GM04504 (cell line): ENCODE measurements around the gene ZNFX1.

Experiments
- DNase-seq: peaks from one replicate; pipeline ENCODE4 v3.0.0-alpha.2; 2012; ENCODE audit warnings: low read depth

Gene ZNFX1

DNA sequence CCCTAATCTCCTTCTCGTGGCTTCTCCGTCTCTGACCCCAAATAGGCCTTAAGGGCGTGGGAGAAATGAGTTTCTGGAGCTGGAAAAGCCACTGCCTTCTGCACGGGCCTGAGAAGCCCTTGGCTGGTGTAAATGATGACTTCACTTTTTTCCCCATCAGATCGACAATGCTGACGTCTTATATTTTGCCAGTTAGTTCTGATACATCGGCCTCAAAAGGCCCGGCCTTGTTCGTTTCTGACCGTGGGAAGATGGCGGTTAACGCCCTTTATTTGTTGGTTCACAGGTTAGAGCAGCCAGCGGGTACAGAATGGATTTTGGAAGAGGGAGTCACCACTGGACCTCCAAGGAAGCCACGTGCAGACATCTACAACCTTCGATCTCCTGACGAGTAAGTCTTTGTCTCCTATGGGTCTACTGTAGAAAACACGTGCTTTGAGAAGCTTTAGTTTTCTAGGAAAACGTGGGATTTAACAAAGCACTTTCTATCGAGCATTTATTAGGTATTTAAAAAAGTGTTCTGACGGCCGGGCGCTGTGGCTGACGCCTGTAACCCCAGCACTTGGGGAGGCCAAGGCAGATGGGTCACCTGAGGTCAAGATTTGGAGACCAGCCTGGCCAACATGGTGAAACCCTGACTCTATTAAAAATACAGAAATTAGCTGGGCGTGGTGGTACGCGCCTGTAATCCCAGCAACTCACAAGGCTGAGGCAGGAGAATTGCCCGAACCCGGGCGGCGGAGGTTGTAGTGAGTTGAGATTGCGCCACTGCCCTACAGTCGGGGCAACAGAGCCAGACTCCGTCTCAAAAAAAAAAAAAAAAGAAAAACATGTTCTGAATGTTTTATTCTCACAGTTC lies 1.2 kb upstream of the ZNFX1 start:
- DNase-seq, result no peak

DNA sequence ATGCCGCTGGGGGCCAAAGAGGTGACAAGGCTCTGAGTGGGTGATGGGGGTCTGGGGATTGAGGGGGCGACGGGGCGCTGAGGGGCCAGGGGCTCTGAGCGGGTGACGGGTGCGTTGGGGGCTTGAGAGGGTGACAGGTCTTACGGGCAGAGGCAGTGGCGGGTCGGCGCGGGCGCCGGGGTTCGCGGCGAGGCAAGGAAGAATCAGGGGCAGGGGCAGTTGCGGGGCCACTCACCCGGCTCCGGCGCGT lies 146 bp downstream of the ZNFX1 start:
- DNase-seq, result no peak

GRCh38 chr20:49276961-49277785 lies 684 bp downstream of the ZNFX1 start:
- no peak for DNase-seq

- DNase-seq, result no peak
These were observed 1.5 kb downstream of the ZNFX1 start for GRCh38 chr20:49276161-49276960.

- DNase-seq, result no peak
These were observed 2.2 kb downstream of the ZNFX1 start for GRCh38 chr20:49275636-49276035.

GRCh38 chr20:49275216-49275615 lies 2.6 kb downstream of the ZNFX1 start:
- no peak for DNase-seq

DNA sequence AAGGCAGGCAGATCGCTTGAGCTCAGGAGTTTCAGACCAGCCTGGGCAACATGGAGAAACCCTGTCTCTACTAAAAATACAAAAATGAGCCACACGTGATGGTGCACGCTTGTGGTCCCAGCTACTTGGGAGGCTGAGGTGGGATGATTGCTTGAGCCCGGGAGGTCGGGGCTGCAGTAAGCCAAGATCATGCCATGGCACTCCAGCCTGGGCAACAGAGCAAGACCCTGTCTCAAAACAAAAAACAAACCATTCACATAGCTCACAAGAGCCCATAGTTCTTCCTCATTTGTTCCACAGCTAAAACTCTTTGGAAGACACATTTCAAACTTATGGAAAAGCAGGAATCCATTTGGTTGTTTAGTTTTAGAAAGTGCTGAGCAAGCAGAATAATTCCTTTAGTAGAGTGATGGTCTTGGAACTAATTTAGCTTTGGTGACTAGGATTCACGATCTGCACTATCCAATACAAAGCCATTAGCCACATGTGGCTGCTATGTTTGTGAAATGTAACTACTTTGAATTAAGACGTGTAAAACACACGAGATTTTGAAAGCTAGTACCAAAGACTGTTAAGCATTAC lies 4.1 kb downstream of the ZNFX1 start:
- DNase-seq, result no peak

DNA sequence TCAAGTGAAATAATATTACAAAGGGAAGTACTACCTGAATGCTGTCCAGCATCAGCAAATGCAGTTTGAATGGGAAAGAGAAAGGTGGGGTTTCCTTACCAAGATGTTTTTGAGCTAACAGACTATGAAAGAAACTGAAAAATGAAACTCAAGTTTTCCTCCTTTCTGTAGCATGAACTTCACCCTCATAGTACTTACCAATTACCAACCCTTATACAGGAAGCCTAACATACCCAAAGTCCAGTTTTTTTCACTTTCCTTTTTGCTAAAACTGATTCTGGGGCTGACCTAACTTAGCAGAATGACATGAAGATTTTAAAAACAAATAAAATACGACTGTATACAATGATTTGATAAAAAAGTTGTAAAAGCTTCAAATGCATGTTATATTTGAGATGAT lies 5.2 kb downstream of the ZNFX1 start:
- DNase-seq, result no peak

DNA sequence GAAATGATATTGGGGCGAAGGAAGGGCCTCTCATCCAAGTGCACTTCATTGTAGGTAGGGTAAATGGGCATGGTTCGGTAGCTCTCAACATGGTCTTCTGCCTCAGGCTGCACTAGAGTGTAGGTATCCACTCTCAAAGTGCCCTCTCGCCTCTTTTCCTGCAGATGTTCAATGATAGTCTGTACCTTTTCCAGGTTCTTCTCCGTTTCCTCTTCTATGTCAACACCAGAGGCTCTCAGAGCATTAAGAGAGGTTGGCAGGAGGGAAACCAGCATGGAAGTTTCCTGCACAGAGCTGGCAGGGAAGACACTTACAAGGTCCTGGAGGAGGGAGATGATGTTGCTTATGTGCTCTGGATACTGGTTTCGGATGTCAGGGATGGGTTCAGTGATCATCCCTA lies 7.1 kb downstream of the ZNFX1 start:
- no peak for DNase-seq

DNA sequence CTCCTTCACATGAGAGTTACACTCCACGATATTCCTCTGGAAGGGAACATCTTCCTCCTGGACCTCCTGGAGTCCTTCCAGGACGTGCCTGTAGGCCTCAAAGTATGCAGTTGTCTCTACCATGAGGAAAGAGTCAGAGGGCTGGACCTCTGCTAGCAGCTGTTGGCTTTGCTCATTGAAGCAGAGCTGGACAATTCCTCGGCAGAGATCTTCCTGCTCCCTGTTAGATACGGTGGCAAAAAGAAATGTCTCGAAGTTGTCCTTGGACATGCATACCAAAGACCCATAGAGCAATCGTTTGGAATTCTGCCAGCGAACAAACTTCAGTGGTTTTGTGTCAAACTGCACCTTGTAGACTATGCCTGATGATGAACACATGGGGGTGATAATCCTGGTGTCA lies 7.7 kb downstream of the ZNFX1 start:
- DNase-seq, result peak; percentile 68

DNA sequence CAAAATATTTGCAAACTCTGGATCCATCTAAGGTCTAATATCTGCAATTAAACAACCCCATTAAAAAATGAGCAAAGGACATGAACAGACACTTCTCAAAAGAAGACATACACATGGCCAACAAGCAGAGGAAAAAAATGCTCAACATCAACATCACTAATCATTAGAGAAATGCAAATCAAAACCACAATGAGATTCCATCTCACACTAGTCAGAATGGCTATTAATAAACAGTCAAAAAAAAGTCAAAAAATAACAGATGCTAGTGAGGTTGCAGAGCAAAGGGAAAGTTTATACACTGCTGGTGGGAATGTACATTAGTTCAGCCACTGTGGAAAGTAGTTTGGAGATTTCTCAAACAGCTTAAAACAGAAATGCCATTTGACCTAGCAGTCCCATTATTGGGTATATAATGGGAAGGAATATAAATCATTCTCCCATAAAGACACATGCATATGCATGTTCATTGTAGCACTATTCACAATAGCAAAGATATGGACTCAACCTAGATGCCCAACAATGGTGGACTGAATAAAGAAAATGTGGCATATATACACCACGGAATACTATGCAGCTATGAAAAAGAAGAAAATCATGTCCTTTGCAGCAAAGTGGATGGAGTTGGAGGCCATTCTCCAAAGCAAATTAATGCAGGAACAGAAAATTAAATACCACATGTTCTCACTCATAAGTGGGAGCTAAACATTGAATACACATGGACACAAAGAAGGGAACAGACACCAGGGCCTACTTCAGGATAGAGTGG lies 9.1 kb downstream of the ZNFX1 start:
- DNase-seq, result no peak

DNA sequence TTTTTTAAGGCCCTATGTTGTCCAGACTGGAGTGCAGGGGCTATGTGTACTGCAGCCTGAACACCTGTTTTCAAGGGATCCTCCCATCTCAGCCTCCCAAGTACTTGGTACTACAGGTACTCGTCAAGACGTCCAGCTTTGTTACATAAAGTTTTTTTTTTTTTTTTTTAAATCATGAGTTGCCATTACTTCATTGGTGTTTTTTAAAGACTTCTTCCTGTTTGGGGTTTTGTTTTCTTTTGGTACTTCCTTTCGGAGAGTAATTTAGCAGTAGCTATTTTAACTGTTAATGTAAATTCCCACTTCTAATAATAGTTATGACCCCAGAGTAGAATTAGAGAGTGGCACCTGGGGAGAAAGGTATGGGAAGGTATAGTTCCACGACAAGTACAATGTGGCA lies 10.5 kb downstream of the ZNFX1 start:
- no peak for DNase-seq

GRCh38 chr20:49262444-49262843 lies 15.4 kb downstream of the ZNFX1 start:
- no peak for DNase-seq

DNA sequence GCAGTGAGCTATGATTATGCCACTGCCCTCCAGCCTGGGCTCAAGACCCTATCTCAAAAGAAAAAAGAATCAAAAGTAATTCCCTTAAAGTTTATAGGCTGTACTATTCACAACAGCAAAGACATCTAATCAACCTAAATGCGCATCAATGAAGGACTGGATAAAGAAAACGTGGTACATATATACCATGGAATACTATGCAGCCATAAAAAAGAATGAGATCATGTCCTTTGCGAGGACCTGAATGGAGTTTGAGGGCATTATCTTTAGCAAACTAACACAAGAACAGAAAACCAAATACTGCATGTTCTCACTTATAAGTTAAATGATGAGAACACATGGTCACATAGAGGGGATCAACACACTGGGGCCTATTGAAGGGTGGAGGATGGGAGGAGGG lies 16.7 kb downstream of the ZNFX1 start:
- DNase-seq, result no peak

GRCh38 chr20:49260218-49260617 lies 17.6 kb downstream of the ZNFX1 start:
- DNase-seq, result no peak

- DNase-seq, result no peak
These were observed 18.1 kb downstream of the ZNFX1 start for GRCh38 chr20:49259799-49260198.

DNA sequence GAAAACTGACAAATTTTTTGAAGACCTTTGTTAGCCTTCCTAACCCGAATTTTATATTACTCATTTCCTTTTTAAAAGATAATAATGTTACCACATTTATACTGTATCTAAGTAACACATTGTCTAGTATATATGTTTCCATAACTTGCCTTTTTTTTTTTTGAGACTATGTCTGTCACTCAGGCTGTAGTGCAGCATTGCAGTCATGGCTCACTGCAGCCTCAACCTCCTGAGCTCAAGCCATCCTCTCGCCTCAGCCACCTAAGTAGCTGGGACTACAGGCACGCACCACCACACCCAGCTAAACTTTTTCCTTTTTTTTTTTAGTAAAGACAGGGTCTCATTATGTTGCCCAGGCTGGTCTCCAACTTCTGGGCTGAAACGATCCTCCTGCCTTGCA lies 18.6 kb downstream of the ZNFX1 start:
- no peak for DNase-seq

GRCh38 chr20:49256261-49256660 lies 21.6 kb downstream of the ZNFX1 start:
- no peak for DNase-seq

DNA sequence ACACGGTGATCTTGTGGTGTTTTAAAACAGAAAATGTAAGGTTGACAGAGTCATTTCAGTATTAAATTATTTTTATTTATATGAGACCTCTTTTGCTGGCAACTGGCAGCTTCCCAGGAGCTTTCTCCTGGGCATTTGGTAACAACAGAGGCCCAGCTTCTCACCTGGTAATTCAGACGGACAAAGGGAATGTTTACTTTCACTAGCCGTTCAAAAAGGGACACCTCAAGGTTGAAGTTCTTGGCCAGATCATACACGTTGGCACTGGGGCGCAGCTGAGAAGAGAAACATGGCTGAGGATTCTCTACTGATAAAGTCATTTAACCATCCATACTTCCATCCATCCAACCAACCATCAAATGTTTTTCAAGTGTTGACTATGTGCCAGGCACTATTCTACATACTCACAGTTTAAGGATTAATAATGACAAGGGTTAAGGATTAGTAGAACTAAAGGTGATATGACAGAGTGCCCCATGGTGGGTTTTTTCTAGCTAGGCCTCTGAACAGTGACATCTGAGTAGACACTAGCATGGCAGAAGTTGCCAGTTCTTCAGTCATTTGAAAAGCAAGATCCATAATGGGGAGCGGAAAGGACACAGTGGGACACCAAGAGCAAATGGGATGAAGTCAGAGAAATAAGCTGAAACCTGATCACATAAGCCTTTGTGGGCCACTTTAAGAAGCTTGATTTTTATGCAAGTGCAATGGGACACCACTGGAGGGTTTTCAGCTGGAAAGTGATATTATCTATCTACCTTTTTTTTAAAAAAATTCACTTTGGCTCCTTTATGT lies 25.1 kb downstream of the ZNFX1 start:
- no peak for DNase-seq

- no peak for DNase-seq
These were observed 28.8 kb downstream of the ZNFX1 start for GRCh38 chr20:49248879-49249665.
